HL-60/S4 treated with phorbol 12-myristate 13-acetate at 8.2 ng/mL for 4 days and 3 days (cell line): ENCODE results near the gene MCEMP1.

Source experiments
- in situ Hi-C: fragments of 300-500 bp; cut with MboI; formaldehyde crosslinking; loops from 2 replicates; pipeline ENCODE4 v1.15.0; 2022; ENCODE audit warnings: low sequenced_read_pairs

The MCEMP1 gene

GRCh38 chr19:7725791-7726190 lies 48.9 kb downstream of the MCEMP1 start:
- in situ Hi-C loops: no loop called here

- in situ Hi-C loops: no loop called here
Measured at GRCh38 chr19:7729211-7729610, 52.3 kb downstream of the MCEMP1 start.
